GM12892 (cell line): ENCODE data around the gene MUC5AC.

Experiments
- POLR2A ChIP-seq: IDR thresholded peaks from 2 replicates; pipeline ENCODE4 v1.6.1; 2011; ENCODE audit warnings: low read depth, low read length, control low read depth
- POLR2AphosphoS5 ChIP-seq: IDR thresholded peaks from 2 replicates; pipeline ENCODE4 v1.6.1; 2011; ENCODE audit warnings: low read depth, low read length, control low read depth

DNA sequence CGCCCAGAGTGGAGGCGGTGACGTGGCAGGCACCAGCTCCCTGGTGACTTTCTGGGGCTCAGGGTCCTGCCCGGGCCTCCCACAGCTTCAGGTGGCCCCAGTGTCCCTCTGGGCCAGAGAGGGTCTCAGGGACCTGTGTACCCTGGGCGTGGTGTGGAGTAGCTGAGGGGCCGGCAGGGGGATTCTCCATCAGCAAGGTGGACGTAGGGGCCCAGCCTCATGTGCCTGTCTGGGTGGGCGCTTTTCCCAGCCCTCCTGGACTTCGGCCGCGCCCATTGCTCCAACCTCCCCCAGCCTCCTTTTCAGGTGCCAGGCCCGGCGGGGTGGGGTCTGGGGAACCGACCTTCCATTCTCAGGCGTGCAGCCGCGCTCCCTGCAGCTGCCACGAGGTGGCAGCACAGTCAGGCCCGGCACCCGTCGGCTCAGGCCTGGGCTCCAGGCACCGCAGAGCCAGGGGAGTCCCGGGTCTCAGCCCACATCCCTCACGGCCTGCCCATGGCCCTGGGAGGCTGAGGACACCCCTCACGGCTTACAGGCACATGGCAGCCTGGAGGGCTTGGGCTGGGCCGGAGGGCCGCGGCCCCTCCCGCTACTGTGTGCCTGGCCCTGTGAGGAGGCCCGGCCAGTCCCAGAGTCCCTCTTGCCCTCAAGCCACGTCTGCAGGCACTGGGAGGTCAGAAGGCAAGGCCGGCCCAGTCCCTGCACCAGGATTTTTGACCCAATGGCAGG is 45.2 kb downstream of the MUC5AC start:
- no peak for TF ChIP-seq POLR2A
- no peak for TF ChIP-seq POLR2AphosphoS5
